ENCODE results near the gene KCNAB2.

Gene KCNAB2

GRCh38 chr1:6045561-6045960, at the start of gene KCNAB2:
TSS of gene KCNAB2 (plus strand) at chr1:6045888. CDS start at chr1:6051537, 5,649 bp downstream.
- no peak for DNase-seq (ENCODE audit: low read depth in 3 of 3)

- DNase-seq (ENCODE audit: low read depth in 3 of 3), result no peak
Observed at GRCh38 chr1:5996641-5997270, 48.9 kb upstream of the KCNAB2 start.

- no peak for DNase-seq (ENCODE audit: low read depth in 3 of 3)
Observed at GRCh38 chr1:5997316-5997715, 48.4 kb upstream of the KCNAB2 start.

DNA sequence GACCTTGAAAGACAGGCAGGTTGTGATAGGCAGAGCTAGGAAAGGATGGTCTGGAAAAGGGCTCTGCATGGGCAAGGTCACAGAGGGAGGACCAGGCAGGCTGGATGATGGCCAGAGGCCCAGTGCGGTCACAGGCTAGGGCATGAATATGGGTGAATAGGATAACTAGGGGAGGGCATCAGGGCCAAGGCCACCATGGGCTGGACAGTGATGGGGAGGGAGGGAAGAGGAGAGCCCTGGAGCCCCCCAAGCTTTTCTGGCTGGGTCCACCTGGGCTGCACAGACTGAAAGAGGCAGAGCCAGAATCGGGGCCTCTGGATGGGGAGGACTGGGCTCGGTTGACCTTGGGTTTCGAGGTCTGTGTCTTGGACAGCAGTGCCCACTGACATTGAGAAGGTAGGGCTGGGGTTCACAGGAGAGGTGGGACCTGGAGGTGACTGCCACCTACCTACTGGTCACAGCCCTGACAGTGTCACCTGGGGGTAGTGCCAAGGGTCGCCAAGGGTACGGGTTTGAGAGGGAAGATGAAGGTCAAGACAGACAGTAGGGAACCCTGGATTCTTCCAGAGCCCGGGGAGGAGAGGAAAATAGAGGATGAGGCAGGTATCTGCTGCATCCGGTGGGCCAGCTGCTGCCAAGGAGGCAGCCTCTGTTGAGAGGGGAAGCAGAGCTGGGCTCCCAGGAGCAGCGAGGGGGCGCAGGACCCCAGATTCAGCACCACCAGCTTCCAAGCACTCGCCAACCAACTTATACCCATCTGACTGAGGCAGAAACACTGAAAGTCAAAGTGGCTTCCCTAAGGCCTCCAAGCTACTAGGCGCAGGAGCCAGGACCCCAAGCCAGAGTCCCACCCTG, 47.4 kb upstream of the KCNAB2 start:
- DNase-seq (ENCODE audit: low read depth in 3 of 3), result no peak

DNA sequence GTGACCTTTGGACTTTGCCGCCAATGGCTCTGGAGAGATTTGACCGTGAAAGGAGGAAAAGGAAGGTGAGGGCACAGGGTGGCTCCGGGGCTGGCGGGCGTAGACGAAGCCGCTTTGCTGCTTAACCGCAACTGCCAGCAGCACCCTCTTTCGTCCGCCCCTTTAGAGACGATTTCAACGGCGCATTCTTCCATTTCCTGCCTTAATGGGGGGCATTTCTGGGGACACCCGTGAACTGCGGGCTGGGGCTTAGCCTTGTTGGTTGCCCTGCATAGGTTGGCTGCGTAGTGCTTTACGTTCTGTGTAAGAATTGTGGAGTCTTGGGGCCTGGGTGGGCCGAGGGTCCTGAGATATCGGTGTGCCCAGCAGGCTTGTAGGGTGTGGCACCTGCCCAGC, 46.8 kb upstream of the KCNAB2 start:
- no peak for DNase-seq (ENCODE audit: low read depth in 3 of 3)

DNA sequence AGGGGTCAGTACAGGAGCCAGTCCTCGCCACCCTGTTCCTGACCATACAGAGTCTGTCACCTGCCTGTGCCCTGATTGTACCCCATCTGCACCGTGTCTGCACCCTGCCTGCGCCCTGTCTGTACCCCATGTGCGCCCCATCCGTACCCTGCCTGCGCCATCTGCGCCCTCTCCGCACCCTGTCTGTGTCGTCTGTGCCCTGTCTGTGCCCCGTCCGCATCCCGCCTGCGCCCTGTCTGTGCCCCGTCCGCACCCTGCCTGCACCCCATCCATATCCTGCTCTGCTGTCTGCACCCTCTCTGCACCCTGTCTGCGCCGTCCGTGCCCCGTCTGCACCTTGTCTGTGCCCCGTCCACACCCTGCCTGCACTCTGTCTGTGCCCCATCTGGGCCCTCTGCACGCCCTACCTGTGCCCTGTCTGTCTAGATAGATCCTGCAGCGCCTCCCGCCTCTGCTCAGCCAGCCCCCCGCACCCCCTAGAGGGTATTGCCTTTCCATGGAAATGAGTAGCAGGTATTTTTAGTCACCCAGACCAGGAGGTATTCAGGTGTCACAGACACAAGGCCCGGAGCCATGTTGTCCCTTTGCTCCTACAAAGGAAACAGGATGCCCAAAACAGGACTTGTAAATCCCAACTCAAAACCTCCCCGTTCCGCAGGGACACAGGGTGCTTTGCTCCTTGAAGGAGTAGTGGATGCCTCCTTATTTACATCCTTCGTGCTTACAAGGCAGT, 45.8 kb upstream of the KCNAB2 start:
- DNase-seq (ENCODE audit: low read depth in 3 of 3), result no peak

- DNase-seq (ENCODE audit: low read depth in 3 of 3), result no peak
Observed at GRCh38 chr1:6000444-6001288, 45.0 kb upstream of the KCNAB2 start.

DNA sequence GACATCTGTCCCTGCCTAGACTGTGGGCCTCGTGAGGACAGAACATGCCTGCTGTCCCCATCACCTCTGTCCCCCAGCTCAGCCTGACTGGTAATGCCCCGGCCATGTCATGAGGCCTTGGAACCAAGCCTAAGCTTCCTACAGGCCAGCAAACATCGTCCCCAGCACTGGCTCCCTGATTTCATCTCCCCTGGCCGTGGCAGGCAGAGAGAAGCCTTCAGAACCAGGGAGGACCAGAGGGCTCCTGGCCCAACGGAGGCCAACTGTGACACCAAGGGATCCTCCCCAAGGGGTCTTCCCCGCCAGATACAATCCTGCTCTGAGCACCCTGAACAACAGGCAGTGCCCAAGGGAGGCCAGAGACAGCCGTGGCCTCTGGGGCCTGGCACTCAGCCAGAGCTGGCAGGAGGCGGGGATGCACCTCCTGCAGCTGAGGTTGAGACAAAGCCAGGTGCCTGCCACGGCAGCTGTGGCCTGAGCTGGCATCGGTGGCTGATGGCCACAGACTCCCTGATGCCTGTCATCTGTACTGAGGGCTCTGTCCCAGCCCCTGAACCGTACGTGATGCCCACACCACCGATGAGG, 43.6 kb upstream of the KCNAB2 start:
- DNase-seq (ENCODE audit: low read depth in 3 of 3), result no peak

GRCh38 chr1:6002714-6003501, 42.8 kb upstream of the KCNAB2 start:
- DNase-seq (ENCODE audit: low read depth in 3 of 3), result no peak

DNA sequence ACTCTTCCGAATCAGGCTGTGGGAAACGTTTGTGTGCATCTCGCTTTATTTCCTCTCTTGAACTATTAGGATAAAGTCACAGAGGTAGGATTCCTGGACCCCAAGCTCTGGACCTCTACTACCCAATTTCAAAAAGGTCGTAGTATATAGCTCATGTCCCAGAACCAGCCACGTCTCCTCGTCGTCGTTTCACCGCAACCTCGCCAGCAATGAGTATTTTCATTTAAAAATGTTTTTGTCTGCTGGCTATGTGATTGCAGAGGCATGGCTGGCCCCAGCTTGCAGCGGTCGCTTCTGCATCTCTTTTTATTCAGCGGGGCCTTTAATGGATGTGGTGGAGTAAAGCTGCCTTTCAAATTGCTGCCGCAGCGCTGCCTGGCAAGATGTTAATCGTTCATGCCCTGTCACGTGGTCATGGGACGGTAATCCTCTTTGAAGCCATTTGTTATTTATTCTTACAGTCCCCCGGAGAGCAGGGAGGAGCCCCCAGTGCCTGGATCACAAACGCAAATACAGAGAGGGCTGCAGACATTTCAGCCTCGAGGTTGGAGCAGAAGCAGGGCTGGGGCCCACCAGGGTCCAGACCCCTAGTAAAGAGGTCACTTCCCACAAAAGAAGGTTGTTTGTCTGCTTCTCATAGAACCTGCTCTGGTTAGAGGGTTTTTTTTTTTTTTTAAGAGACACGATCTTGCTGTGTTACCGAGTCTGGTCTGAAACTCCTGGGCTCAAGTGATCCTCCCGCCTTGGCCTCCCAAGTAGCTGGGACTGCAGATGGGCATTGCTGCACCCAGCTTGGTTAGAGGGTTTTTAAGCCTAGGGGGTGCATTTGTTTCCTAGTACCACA, 41.9 kb upstream of the KCNAB2 start:
- no peak for DNase-seq (ENCODE audit: low read depth in 3 of 3)

- no peak for DNase-seq (ENCODE audit: low read depth in 3 of 3)
Observed at GRCh38 chr1:6004412-6005123, 41.1 kb upstream of the KCNAB2 start.

- no peak for DNase-seq (ENCODE audit: low read depth in 3 of 3)
Observed at GRCh38 chr1:6005276-6005917, 40.3 kb upstream of the KCNAB2 start.

GRCh38 chr1:6006882-6007281, 38.8 kb upstream of the KCNAB2 start:
- DNase-seq (ENCODE audit: low read depth in 3 of 3), result no peak

DNA sequence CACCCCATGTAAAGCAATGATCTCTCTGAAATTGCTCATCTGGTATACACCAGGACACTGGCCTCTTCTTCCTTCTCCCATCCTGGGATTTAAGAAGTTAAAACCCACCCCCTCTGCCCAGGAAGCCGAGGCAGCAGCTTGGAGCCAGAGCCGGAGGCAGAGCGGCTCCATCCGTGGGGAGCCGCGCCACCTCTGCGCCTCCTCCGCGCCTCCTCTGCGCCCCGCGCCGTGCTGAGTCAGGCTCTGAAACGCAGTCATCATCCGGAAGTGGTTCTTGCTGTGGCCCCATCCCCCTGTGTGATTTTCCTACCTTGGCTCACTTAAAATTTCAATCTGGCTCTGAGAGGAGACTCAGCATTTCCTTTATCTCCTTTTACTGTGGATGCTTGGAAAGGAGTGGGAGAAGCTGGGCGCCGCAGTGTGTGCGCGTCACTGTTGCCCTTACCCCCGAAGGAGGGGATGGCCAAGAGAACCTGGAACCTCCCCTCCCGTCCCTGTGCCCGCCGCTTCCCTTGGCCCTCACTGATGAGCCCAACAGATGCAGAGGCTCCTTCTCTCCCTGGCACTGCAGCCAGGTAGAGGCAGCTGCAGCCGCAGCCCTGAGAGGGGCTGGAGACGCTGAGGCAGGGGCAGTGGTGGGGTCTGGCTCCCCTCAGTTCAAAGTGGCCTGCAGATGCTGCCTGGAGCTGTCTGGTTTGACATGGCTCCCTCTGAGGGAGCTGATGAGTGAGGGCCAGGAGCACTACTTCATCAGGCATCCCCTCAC, 38.2 kb upstream of the KCNAB2 start:
- DNase-seq (ENCODE audit: low read depth in 3 of 3), result no peak

DNA sequence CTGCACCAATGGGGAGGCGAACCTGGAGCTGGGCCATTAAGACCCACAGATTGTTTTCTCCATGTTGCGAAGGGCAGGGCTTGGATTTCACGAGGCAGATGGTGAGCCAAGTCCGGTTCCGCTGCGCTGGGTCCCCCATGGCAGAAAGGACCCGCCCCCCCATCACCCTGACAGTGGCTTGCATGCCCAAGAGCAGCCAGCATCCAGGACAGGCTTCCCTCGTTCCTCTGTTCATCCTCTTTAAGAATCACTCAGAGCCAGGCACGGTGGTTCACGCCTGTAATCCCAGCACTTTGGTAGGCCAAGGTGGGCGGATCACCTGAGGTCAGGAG, 37.6 kb upstream of the KCNAB2 start:
- DNase-seq (ENCODE audit: low read depth in 3 of 3), result no peak

- no peak for DNase-seq (ENCODE audit: low read depth in 3 of 3)
Observed at GRCh38 chr1:6008696-6009095, 37.0 kb upstream of the KCNAB2 start.

GRCh38 chr1:6009120-6010040, 36.3 kb upstream of the KCNAB2 start:
- DNase-seq (ENCODE audit: low read depth in 3 of 3), result no peak

Data from stimulated activated CD4-positive, alpha-beta T cell treated with anti-CD3 and anti-CD28 coated beads, TNF-alpha, amount 100 ng/mL, for 4 hours (primary cell).